Omental fat pad (tissue), 4 donors: ENCODE results near the gene EIF4A3. TPM values are rescaled to one million over a fixed set of nuclear protein-coding genes. Genes with fewer than 3 reads are reported as not detected.

Experiments
- ATAC-seq: fragments of 150-250 bp; one replicate; pipeline ENCODE4 v1.9.1; 2016; ENCODE audit warnings: mild to moderate bottlenecking, moderate library complexity; ENCODE audit not compliant: low FRiP score
- DNase-seq: peaks from one replicate; pipeline ENCODE4 v3.0.0-alpha.2; 2019; ENCODE audit warnings: low spot score
- total RNA-seq, 4 donors: library from RNA; depleted of rRNA; stranded (reverse); fragments of >200 nt; gene quantifications; one replicate each; pipeline ENCODE4 v1.1.0, GENCODE V29; 2016
- TF ChIP-seq, protein P1 (sequence below), 3 donors: fragments of 450-650 bp; IDR thresholded peaks; one replicate each; pipeline ENCODE4 v1.5.1; 2016 to 2017; ENCODE audit warnings: antibody characterized with exemption in 3 of 3, mild to moderate bottlenecking in 3 of 3, moderate library complexity in 2 of 3

Gene EIF4A3
- total RNA-seq, 4 donors from 2014 or later: 49.0 to 218 (median 112) TPM

DNA sequence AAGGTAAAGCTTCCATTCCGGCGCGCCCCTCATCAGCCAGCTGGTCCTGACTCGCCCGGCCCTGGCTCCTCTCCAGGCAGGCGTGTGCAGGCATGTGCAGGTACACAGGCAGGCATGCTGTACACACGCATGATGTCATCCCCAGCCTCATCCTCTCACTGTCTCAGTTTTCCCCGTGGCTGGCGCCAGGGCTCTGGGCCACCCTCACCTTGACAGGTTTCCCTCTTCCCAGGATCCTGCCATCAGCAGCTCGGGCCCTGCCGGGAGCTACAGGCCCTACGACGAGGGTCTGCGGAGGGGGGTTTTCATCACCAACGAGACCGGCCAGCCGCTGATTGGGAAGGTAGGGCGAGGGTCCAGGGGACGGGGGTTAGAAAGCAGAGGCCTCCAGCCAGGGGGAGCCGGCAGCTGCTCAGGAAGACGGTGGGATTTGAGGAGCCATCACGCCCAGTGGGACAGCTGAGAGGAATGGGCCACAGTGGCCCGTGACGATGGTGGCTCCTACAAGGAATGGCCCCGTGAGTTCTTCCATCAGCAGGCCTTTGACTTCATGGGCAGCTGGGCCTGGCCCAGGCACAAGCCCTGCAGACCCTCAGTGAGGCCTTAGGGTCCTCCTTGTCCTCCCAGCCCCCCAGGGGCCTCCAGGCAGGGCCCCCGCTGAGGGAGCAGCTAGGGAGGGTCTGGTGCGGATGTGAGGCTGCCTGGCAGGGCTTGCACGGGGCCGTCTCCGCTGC, 37.0 kb downstream of the EIF4A3 start:
- no peak for DNase-seq
- ATAC-seq: no peak
- TF ChIP-seq, protein P1, sequence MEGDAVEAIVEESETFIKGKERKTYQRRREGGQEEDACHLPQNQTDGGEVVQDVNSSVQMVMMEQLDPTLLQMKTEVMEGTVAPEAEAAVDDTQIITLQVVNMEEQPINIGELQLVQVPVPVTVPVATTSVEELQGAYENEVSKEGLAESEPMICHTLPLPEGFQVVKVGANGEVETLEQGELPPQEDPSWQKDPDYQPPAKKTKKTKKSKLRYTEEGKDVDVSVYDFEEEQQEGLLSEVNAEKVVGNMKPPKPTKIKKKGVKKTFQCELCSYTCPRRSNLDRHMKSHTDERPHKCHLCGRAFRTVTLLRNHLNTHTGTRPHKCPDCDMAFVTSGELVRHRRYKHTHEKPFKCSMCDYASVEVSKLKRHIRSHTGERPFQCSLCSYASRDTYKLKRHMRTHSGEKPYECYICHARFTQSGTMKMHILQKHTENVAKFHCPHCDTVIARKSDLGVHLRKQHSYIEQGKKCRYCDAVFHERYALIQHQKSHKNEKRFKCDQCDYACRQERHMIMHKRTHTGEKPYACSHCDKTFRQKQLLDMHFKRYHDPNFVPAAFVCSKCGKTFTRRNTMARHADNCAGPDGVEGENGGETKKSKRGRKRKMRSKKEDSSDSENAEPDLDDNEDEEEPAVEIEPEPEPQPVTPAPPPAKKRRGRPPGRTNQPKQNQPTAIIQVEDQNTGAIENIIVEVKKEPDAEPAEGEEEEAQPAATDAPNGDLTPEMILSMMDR (IDR thresholded peaks at IDR 0.05): no peak

DNA sequence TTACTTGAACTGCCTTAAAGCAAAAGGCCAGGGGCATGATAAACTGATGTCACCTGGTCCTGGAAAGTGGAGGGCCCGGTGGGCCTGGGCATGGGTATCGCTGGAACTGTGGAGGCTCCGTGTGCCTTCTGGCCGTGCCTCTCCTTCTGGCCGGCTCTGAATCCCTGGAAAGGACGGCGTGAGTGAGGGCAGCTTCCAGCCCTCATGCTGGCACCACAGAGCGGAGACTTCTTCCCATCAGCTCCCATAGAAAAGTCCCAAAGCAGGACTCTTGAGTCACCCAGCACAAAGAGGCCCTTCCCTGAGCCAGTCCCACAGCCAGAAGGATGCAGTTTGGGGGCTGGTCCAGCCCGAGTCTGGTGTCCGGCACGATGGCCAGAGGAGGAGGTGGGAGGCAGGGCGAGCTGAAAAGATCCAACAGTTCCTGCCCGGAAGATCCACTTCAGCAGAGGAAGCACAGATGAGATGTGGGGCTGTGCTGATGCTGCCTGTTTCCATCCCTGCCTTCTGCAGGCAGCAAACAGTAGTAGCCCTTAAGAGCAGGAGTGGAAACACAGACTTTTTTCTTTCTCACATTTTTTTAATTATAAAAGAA, 37.8 kb downstream of the EIF4A3 start:
- TF ChIP-seq, protein P1 (IDR thresholded peaks at IDR 0.05): no peak
- ATAC-seq: no peak
- DNase-seq: no peak

DNA sequence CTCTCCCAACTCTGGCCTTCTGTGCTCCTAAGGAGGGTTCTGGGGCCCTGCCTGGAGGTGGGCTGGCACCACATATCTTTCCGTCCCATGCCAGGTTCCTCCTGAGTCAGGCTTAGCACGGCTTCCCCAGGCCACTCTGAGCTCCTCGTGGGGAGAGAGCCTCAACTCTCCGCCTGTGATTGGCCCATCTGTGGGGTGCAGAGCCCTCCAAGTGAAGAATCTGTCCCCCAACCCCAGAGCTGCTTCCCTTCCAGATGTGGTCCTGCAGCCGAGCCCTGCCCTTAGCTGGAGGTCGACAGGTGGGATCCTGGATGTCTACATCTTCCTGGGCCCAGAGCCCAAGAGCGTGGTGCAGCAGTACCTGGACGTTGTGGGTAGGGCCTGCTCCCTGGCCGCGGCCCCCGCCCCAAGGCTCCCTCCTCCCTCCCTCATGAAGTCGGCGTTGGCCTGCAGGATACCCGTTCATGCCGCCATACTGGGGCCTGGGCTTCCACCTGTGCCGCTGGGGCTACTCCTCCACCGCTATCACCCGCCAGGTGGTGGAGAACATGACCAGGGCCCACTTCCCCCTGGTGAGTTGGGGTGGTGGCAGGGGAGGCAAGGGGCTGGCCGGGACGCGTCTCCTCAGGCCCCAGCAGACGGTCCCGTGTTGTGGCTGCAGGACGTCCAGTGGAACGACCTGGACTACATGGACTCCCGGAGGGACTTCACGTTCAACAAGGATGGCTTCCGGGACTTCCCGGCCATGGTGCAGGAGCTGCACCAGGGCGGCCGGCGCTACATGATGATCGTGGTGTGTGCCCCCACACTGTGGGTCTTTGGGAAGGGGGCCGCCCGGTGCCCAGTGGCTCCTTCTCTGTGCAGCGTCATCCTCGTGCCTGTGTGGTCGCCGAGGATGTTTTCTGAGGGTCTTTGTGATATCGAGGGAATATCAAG, 38.6 kb downstream of the EIF4A3 start:
- DNase-seq: no peak
- TF ChIP-seq, protein P1 (IDR thresholded peaks at IDR 0.05): no peak
- no peak for ATAC-seq

DNA sequence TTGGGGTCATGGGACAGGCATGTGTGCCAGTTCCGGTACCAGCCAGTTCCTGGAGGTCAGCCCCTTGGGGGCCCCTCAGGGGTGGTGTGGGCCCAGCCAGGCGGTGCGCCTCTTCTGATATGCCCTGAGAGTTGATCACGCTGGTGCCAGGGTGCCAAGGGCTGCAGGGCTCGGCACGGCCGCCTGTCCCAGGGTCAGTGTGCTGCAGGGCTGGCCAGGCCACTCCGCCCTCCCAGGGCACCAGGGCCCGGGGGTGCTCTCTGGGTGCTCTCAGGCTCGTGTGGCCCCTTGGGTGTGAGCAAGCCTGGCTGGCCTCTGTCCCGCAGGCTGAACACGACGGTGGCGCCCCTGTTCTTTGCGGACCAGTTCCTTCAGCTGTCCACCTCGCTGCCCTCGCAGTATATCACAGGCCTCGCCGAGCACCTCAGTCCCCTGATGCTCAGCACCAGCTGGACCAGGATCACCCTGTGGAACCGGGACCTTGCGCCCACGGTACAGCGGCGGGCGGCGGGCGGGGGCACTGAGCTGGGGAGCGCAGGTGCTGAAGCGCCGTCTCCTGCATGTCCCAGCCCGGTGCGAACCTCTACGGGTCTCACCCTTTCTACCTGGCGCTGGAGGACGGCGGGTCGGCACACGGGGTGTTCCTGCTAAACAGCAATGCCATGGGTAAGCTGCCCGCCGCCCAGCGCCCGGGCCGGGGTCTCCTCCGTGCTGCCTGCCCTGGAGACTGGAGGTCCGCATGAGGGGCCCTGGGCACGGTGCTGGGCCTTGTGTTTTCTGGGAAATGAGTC, 39.5 kb downstream of the EIF4A3 start:
- no peak for DNase-seq
- TF ChIP-seq, protein P1 (IDR thresholded peaks at IDR 0.05): no peak
- no peak for ATAC-seq

DNA sequence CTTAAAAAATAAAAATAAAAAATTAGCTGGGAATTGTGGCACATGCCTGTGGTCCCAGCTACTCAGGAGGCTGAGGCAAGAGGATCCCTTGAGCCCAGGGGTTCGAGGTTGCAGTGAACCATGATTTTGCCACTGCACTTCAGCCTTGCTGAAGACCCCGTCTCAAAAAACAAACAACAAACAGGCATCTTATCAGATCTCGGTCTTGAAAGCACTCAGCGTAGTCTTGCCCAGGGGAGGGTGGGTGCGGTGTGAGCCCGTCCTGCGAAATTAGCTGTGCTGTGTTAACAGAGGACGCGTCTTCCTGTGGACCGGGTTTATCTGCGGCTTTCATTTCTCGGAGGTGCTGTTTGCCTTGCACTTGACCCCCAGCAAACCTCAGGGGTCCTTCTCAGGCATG, 40.2 kb downstream of the EIF4A3 start:
- ATAC-seq (no peak), DNase-seq (no peak)

DNA sequence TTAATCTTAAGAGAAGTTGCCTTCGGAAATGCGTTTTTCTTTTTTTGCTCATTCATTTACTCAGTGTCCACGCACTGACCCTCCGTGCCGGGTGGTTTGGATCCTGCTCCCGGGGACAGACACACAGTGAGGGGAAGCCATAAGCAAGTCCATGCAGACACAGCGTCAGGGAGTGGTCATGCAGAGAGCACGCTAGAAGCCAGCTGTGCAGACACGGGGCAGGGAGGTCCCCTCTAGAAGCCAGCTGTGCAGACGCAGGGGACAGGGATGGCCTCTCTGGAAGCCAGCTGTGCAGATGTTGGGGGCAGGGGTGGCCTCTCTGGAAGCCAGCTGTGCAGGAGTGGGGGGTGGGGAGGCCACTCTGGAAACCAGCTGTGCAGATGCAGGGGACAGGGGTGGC, 40.8 kb downstream of the EIF4A3 start:
- no peak for DNase-seq
- TF ChIP-seq, protein P1 (IDR thresholded peaks at IDR 0.05): no peak
- no peak for ATAC-seq

More for the DNA sequence above, 40.2 kb downstream of the EIF4A3 start:
- TF ChIP-seq, protein P1 (IDR thresholded peaks at IDR 0.05): no peak
